ENCODE data around the gene KLF9.
A peak's percentile ranks its signal among the peaks of the same experiment; 100 is the strongest.

Gene KLF9

GRCh38 chr9:70355801-70356200, 58.7 kb downstream of the KLF9 start:
- Histone ChIP-seq H3K4me1 (ENCODE audit: insufficient read depth, low read length, severe bottlenecking) (no peaks in the 10 kb centered on the region), H3K79me2 (ENCODE audit: insufficient read depth, low read length) (no peaks in the 10 kb centered on the region), H2AFZ (ENCODE audit: low read length) (no peak overlapping the region), H3K4me3 (ENCODE audit: low read depth, low read length, poor library complexity, severe bottlenecking) (no peak overlapping the region), H3K27ac (ENCODE audit: low read depth, low read length, poor library complexity, severe bottlenecking) (no peak overlapping the region), H3K4me2 (ENCODE audit: low read length) (no peak overlapping the region), H3K9me3 (ENCODE audit: low read length) (no peaks in the 10 kb centered on the region), H3F3A (ENCODE audit: insufficient read depth, low read length) (no peaks in the 10 kb centered on the region), H3K27me3 (ENCODE audit: insufficient read depth, low read length) (no peaks in the 10 kb centered on the region), H4K20me1 (ENCODE audit: insufficient read depth, low read length) (no peaks in the 10 kb centered on the region), H3K9ac (ENCODE audit: low read length) (no peak overlapping the region), H3K9me2 (ENCODE audit: low read depth, low read length) (no peaks in the 10 kb centered on the region), H3K36me3 (ENCODE audit: insufficient read depth, low read length) (peaks cover 15% of the 10 kb centered on the region)
- TF ChIP-seq CTCF (IDR thresholded peaks at IDR 0.05; ENCODE audit: low read length) (no peak), EZH2 (IDR thresholded peaks at IDR 0.05; ENCODE audit: borderline replicate concordance, low read length) (no peak)

- H3K9me3 ChIP-seq (ENCODE audit: low read length), result no peaks in the 10 kb centered on the region
- no peaks in the 10 kb centered on the region for H3K27me3 ChIP-seq (ENCODE audit: insufficient read depth, low read length)
- no peaks in the 10 kb centered on the region for H3F3A ChIP-seq (ENCODE audit: insufficient read depth, low read length)
- H3K36me3 ChIP-seq (ENCODE audit: insufficient read depth, low read length), result peaks cover 36% of the 10 kb centered on the region
- no peak overlapping the region for H2AFZ ChIP-seq (ENCODE audit: low read length)
- no peak overlapping the region for H3K4me3 ChIP-seq (ENCODE audit: low read depth, low read length, poor library complexity, severe bottlenecking)
- no peaks in the 10 kb centered on the region for H3K9me2 ChIP-seq (ENCODE audit: low read depth, low read length)
- H4K20me1 ChIP-seq (ENCODE audit: insufficient read depth, low read length), result no peaks in the 10 kb centered on the region
- H3K9ac ChIP-seq (ENCODE audit: low read length), result no peak overlapping the region
- no peaks in the 10 kb centered on the region for H3K4me1 ChIP-seq (ENCODE audit: insufficient read depth, low read length, severe bottlenecking)
- no peak overlapping the region for H3K4me2 ChIP-seq (ENCODE audit: low read length)
- no peak overlapping the region for H3K27ac ChIP-seq (ENCODE audit: low read depth, low read length, poor library complexity, severe bottlenecking)
- no peaks in the 10 kb centered on the region for H3K79me2 ChIP-seq (ENCODE audit: insufficient read depth, low read length)
- no peak for TF ChIP-seq EZH2 (IDR thresholded peaks at IDR 0.05; ENCODE audit: borderline replicate concordance, low read length)
- TF ChIP-seq CTCF (IDR thresholded peaks at IDR 0.05; ENCODE audit: low read length), result peak; percentile 27
Measured at GRCh38 chr9:70352802-70353201, 61.7 kb downstream of the KLF9 start.

- Histone ChIP-seq H3K36me3 (ENCODE audit: insufficient read depth, low read length) (peaks cover 40% of the 10 kb centered on the region), H3K4me2 (ENCODE audit: low read length) (no peak overlapping the region), H3K4me1 (ENCODE audit: insufficient read depth, low read length, severe bottlenecking) (no peaks in the 10 kb centered on the region), H2AFZ (ENCODE audit: low read length) (no peak overlapping the region), H3K4me3 (ENCODE audit: low read depth, low read length, poor library complexity, severe bottlenecking) (no peak overlapping the region), H3K9ac (ENCODE audit: low read length) (no peak overlapping the region), H3K27me3 (ENCODE audit: insufficient read depth, low read length) (no peaks in the 10 kb centered on the region), H3F3A (ENCODE audit: insufficient read depth, low read length) (no peaks in the 10 kb centered on the region), H3K9me2 (ENCODE audit: low read depth, low read length) (no peaks in the 10 kb centered on the region), H4K20me1 (ENCODE audit: insufficient read depth, low read length) (no peaks in the 10 kb centered on the region), H3K9me3 (ENCODE audit: low read length) (no peaks in the 10 kb centered on the region), H3K79me2 (ENCODE audit: insufficient read depth, low read length) (no peaks in the 10 kb centered on the region), H3K27ac (ENCODE audit: low read depth, low read length, poor library complexity, severe bottlenecking) (no peak overlapping the region)
- TF ChIP-seq EZH2 (IDR thresholded peaks at IDR 0.05; ENCODE audit: borderline replicate concordance, low read length) (no peak), CTCF (IDR thresholded peaks at IDR 0.05; ENCODE audit: low read length) (no peak)
Measured at GRCh38 chr9:70352356-70352755, 62.1 kb downstream of the KLF9 start.
